Transverse colon (tissue), 4 donors: ENCODE data around the gene ZBTB20. TPM values are rescaled to one million over a fixed set of nuclear protein-coding genes. Genes with fewer than 3 reads are reported as not detected.

ENCODE experiments used
- DNase-seq: peaks from one replicate; pipeline ENCODE4 v3.0.0-alpha.2; 2019
- H3K27ac ChIP-seq, 4 donors: fragments of 200-600 bp; sonication (generic); 2 replicates each; pipeline ENCODE4 v1.5.1; 2016 to 2018; ENCODE audit warnings: inconsistent platforms in 4 of 4
- H3K27me3 ChIP-seq: fragments of 200-600 bp; sonication (generic); 2 replicates; pipeline ENCODE4 v1.5.1; 2017; ENCODE audit warnings: inconsistent platforms
- H3K36me3 ChIP-seq, 4 donors: fragments of 200-600 bp; sonication (generic); 2 replicates each; pipeline ENCODE4 v1.5.1; 2017 to 2019; ENCODE audit warnings: inconsistent platforms in 4 of 4
- H3K4me1 ChIP-seq, 4 donors: fragments of 200-600 bp; sonication (generic); 2 replicates each; pipeline ENCODE4 v1.5.1; 2017 to 2020; ENCODE audit warnings: inconsistent platforms in 4 of 4
- H3K4me3 ChIP-seq, 4 donors: fragments of 200-600 bp; sonication (generic); 1 replicate in 1 of 4; 2 replicates in 3 of 4; pipeline versions ENCODE4 v1.5.1 to v1.6.1; 2017 to 2019; ENCODE audit warnings: inconsistent platforms in 4 of 4
- H3K9me3 ChIP-seq, 2 donors: fragments of 200-600 bp; sonication (generic); 2 replicates each; pipeline ENCODE4 v1.5.1; 2017 to 2019; ENCODE audit warnings: inconsistent platforms in 2 of 2
- EP300 ChIP-seq: sonication (generic); formaldehyde crosslinking; IDR thresholded peaks from one replicate; pipeline ENCODE4 v1.6.1; 2017; ENCODE audit warnings: antibody characterized with exemption, low read depth
- POLR2A ChIP-seq: fragments of 450-650 bp; IDR thresholded peaks from one replicate; pipeline ENCODE4 v1.6.1; 2016; ENCODE audit warnings: antibody characterized with exemption, mild to moderate bottlenecking, moderate library complexity
- POLR2AphosphoS5 ChIP-seq, 3 donors: sonication (generic); formaldehyde crosslinking; IDR thresholded peaks; one replicate each; pipeline ENCODE4 v1.6.1; 2016; ENCODE audit warnings: antibody characterized with exemption in 3 of 3
- WGBS, 2 donors: methylation state at CpG; one replicate each; pipeline ENCODE4 v1.1.5; 2018; ENCODE audit warnings: low coverage in 1 of 2; 5-methylcytosine and 5-hydroxymethylcytosine counted together
- in situ Hi-C, 4 donors: fragments of 200-750 bp; cut with MboI; loops; one replicate each; pipeline versions ENCODE4 v1.15.0 to v1.15.1; 2017; ENCODE audit warnings: low sequenced_read_pairs in 3 of 4, low pct_ligation_motif_present in 1 of 4, low pct_unique_long_range_greater_than_20kb in 1 of 4
- intact Hi-C: fragments of 100-400 bp; cut with DNase I; formaldehyde crosslinking; loops from one replicate; pipeline ENCODE4 v1.15.1; 2023; ENCODE audit warnings: low total_unique reads
- total RNA-seq, 4 donors: library from RNA; depleted of rRNA; stranded (reverse); fragments of >200 nt; gene quantifications; one replicate each; pipeline ENCODE4 v1.1.0, GENCODE V29; 2016
- TF ChIP-seq, protein P1 (sequence below), 5 experiments: fragments of 200-600 bp in 3 of 5; fragments of 450-650 bp in 2 of 5; sonication (generic) in 3 of 5; IDR thresholded peaks; 1 replicate in 2 of 5; 2 replicates in 3 of 5; pipeline ENCODE4 v1.5.1; 2016 to 2017; ENCODE audit warnings: antibody characterized with exemption in 5 of 5, inconsistent platforms in 3 of 5, mild to moderate bottlenecking in 2 of 5, moderate library complexity in 1 of 5

ZBTB20 gene
- total RNA-seq, 4 donors from 2014 or later, result 44.6 to 50.5 (median 46.4) TPM

- H3K27ac ChIP-seq, result no peak overlapping the region
- H3K9me3 ChIP-seq, result no peaks in the 10 kb centered on the region
- H3K4me1 ChIP-seq, result no peaks in the 10 kb centered on the region
- WGBS, 2 donors, result 92 to 94% methylated on average over 2 to 8 of the region's 8 CpGs
- H3K27me3 ChIP-seq, result no peaks in the 10 kb centered on the region
- TF ChIP-seq POLR2AphosphoS5 (IDR thresholded peaks at IDR 0.05) (no peak), EP300 (no peak), POLR2A (no peak)
- TF ChIP-seq, protein P1, sequence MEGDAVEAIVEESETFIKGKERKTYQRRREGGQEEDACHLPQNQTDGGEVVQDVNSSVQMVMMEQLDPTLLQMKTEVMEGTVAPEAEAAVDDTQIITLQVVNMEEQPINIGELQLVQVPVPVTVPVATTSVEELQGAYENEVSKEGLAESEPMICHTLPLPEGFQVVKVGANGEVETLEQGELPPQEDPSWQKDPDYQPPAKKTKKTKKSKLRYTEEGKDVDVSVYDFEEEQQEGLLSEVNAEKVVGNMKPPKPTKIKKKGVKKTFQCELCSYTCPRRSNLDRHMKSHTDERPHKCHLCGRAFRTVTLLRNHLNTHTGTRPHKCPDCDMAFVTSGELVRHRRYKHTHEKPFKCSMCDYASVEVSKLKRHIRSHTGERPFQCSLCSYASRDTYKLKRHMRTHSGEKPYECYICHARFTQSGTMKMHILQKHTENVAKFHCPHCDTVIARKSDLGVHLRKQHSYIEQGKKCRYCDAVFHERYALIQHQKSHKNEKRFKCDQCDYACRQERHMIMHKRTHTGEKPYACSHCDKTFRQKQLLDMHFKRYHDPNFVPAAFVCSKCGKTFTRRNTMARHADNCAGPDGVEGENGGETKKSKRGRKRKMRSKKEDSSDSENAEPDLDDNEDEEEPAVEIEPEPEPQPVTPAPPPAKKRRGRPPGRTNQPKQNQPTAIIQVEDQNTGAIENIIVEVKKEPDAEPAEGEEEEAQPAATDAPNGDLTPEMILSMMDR (IDR thresholded peaks at IDR 0.05), result no peak
- in situ Hi-C loops (no loop called here), intact Hi-C loops (no loop called here)
- H3K36me3 ChIP-seq, result no peaks in the 10 kb centered on the region
- DNase-seq, result no peak
- H3K4me3 ChIP-seq, result no peak overlapping the region
These were observed 659.6 kb downstream of the ZBTB20 start for GRCh38 chr3:114487502-114487901.

DNA sequence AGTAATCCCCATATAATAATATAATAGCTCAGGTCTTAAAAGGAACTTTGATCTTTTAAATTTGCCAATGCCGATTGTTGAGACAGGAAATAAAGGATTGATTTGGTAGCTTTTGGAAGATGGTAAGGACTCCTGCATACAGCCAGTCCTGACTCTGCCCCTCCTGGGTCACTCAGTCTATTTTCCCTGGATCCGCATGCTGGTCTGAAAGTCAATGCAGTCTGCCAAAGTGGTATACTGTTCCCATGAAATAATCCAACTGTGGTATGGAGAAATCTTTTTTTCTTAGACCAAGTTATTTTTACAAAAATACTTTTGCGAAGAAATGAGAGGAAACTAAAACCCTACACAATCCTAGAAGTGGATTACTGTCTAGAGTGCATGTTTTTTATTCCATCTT lies 662.2 kb downstream of the ZBTB20 start:
- 75 to 82% methylated on average over 3 of the region's 3 CpGs for WGBS, 2 donors
- H3K9me3 ChIP-seq, result no peaks in the 10 kb centered on the region
- H3K27ac ChIP-seq, result no peak overlapping the region
- no peak for DNase-seq
- no peaks in the 10 kb centered on the region for H3K4me1 ChIP-seq
- in situ Hi-C loops (no loop called here), intact Hi-C loops (no loop called here)
- no peak overlapping the region for H3K4me3 ChIP-seq
- H3K27me3 ChIP-seq, result no peaks in the 10 kb centered on the region
- no peaks in the 10 kb centered on the region for H3K36me3 ChIP-seq
- TF ChIP-seq POLR2A, result no peak
- TF ChIP-seq EP300, result no peak
- no peak for TF ChIP-seq POLR2AphosphoS5 (IDR thresholded peaks at IDR 0.05)
- TF ChIP-seq, protein P1 (IDR thresholded peaks at IDR 0.05), result no peak

- 85 to 89% methylated on average over 6 to 7 of the region's 7 CpGs for WGBS, 2 donors
These were observed 666.0 kb downstream of the ZBTB20 start for GRCh38 chr3:114481113-114481512.

DNA sequence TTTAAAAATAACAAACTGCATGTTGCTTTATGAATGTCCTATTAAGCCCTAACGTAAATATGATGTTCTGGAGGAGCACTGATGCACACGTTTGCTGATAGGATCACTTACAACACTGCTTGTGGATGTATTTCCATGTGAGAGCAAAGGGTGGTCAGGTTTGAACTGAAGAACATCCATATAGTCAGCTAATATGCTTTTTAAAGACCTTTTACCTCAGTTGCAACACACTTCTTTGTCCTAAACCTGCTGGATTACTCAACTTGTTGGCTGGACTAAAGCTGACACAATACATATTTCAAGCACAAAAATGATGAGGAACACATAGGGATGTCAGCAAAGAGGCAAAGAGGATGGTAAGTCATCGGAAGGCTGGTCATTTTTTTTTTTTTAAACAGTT lies 666.6 kb downstream of the ZBTB20 start:
- 72 to 74% methylated on average over 3 of the region's 3 CpGs for WGBS, 2 donors
- TF ChIP-seq POLR2A (no peak), POLR2AphosphoS5 (IDR thresholded peaks at IDR 0.05) (peak in 1 of 3 donors; percentile 18)
- Histone ChIP-seq H3K9me3 (no peaks in the 10 kb centered on the region), H3K27ac (no peak overlapping the region), H3K27me3 (no peaks in the 10 kb centered on the region), H3K36me3 (no peaks in the 10 kb centered on the region), H3K4me3 (no peak overlapping the region), H3K4me1 (no peaks in the 10 kb centered on the region)
- in situ Hi-C loops, result no loop called here
- intact Hi-C loops, result no loop called here
- no peak for DNase-seq

More at GRCh38 chr3:114481113-114481512, 666.0 kb downstream of the ZBTB20 start:
- no peaks in the 10 kb centered on the region for H3K9me3 ChIP-seq
- H3K27ac ChIP-seq, result no peak overlapping the region
- no peak for TF ChIP-seq POLR2AphosphoS5 (IDR thresholded peaks at IDR 0.05)
- TF ChIP-seq, protein P1 (IDR thresholded peaks at IDR 0.05), result no peak
- no peak for TF ChIP-seq POLR2A
- no peak for TF ChIP-seq EP300
- H3K27me3 ChIP-seq, result no peaks in the 10 kb centered on the region
- intact Hi-C loops, result no loop called here
- in situ Hi-C loops, result no loop called here
- no peak for DNase-seq
- H3K4me1 ChIP-seq, result no peaks in the 10 kb centered on the region
- H3K36me3 ChIP-seq, result no peaks in the 10 kb centered on the region
- no peak overlapping the region for H3K4me3 ChIP-seq

GRCh38 chr3:114478801-114479200 lies 668.3 kb downstream of the ZBTB20 start:
- TF ChIP-seq EP300 (no peak), POLR2AphosphoS5 (IDR thresholded peaks at IDR 0.05) (no peak), POLR2A (no peak)
- TF ChIP-seq, protein P1 (IDR thresholded peaks at IDR 0.05), result no peak
- no peaks in the 10 kb centered on the region for H3K36me3 ChIP-seq

More at GRCh38 chr3:114478801-114479200, 668.3 kb downstream of the ZBTB20 start:
- DNase-seq, result no peak
- no peaks in the 10 kb centered on the region for H3K9me3 ChIP-seq
- in situ Hi-C loops, result no loop called here
- H3K27ac ChIP-seq, result no peak overlapping the region
- no peak overlapping the region for H3K4me3 ChIP-seq
- no peaks in the 10 kb centered on the region for H3K27me3 ChIP-seq
- H3K4me1 ChIP-seq, result no peaks in the 10 kb centered on the region
- intact Hi-C loops, result loop anchor here (10.0 kb wide), 1 partner anchor 94 kb away; no protein-coding TSS in a partner anchor
